Measurements from ENCODE around the gene MUC2. TPM values are rescaled to one million over a fixed set of nuclear protein-coding genes. Genes with fewer than 3 reads are reported as not detected.

MUC2 gene
- total and polyA plus RNA-seq, 7 experiments from 2014 or later: not detected

- CTCF ChIA-PET: no interaction called here
- POLR2A ChIA-PET: no interaction called here
Observed at GRCh38 chr11:1055990-1056771, 18.5 kb upstream of the MUC2 start.

GRCh38 chr11:1057806-1058205, 16.9 kb upstream of the MUC2 start:
- DNase-seq (no peak), ATAC-seq (no peak)
- Histone ChIP-seq H3K27me3 (ENCODE audit: control insufficient read depth in 2 of 2, insufficient read depth in 2 of 2, low read length in 2 of 2) (no peaks in the 10 kb centered on the region), H3K27ac (ENCODE audit: low read depth, low read length) (no peak overlapping the region), H3K9me3 (ENCODE audit: control insufficient read depth in 2 of 3, low read length in 3 of 3) (no peaks in the 10 kb centered on the region), H3K4me3 (ENCODE audit: low read length) (no peak overlapping the region), H3K36me3 (ENCODE audit: control insufficient read depth in 2 of 3, insufficient read depth in 3 of 3, low read length in 3 of 3) (no peaks in the 10 kb centered on the region), H3K4me1 (ENCODE audit: control insufficient read depth in 2 of 2, insufficient read depth in 2 of 2, low read length in 2 of 2) (no peaks in the 10 kb centered on the region)
- intact Hi-C loops (cut with micrococcal nuclease): no loop called here
- ChIA-PET POLR2A (no interaction called here), CTCF (no interaction called here)
- H3K27ac Mint-ChIP-seq: no peak overlapping the region
- peaks cover 0 to 10% (median 3%) of the 10 kb centered on the region in 11 donors for H3K9me3 Mint-ChIP-seq
- H3K4me3 Mint-ChIP-seq: no peak overlapping the region
- peaks cover 0 to 4% (median 0%) of the 10 kb centered on the region in 5 donors for H3K36me3 Mint-ChIP-seq
- H3K27me3 Mint-ChIP-seq: peaks cover 4 to 20% (median 6%) of the 10 kb centered on the region in 5 donors
- peaks cover 0 to 9% (median 6%) of the 10 kb centered on the region in 7 donors for H3K4me1 Mint-ChIP-seq

More at GRCh38 chr11:1055990-1056771, 18.5 kb upstream of the MUC2 start:
- no peak for ATAC-seq
- Mint-ChIP-seq H3K4me1 (peaks cover 0 to under 1% (median 0%) of the 10 kb centered on the region in 7 donors), H3K9me3 (no peaks in the 10 kb centered on the region), H3K36me3 (no peaks in the 10 kb centered on the region), H3K27me3 (peaks cover 0 to 12% (median 4%) of the 10 kb centered on the region in 5 donors), H3K4me3 (no peak overlapping the region), H3K27ac (no peak overlapping the region)
- peak in 1 of 9 donors; percentile 5 for DNase-seq
- H3K27ac ChIP-seq (ENCODE audit: low read depth, low read length): no peak overlapping the region
- no peaks in the 10 kb centered on the region for H3K27me3 ChIP-seq (ENCODE audit: control insufficient read depth in 2 of 2, insufficient read depth in 2 of 2, low read length in 2 of 2)
- no peaks in the 10 kb centered on the region for H3K36me3 ChIP-seq (ENCODE audit: control insufficient read depth in 2 of 3, insufficient read depth in 3 of 3, low read length in 3 of 3)
- no peaks in the 10 kb centered on the region for H3K9me3 ChIP-seq (ENCODE audit: control insufficient read depth in 2 of 3, low read length in 3 of 3)
- no peak overlapping the region for H3K4me3 ChIP-seq (ENCODE audit: low read length)
- intact Hi-C loops (cut with micrococcal nuclease): no loop called here
- H3K4me1 ChIP-seq (ENCODE audit: control insufficient read depth in 2 of 2, insufficient read depth in 2 of 2, low read length in 2 of 2): no peaks in the 10 kb centered on the region

GRCh38 chr11:1059759-1060158, 14.9 kb upstream of the MUC2 start:
- DNase-seq (no peak), ATAC-seq (no peak)
- H3K36me3 ChIP-seq (ENCODE audit: control insufficient read depth in 2 of 3, insufficient read depth in 3 of 3, low read length in 3 of 3): no peaks in the 10 kb centered on the region
- peaks cover 0 to 22% (median 16%) of the 10 kb centered on the region in 7 donors for H3K4me1 Mint-ChIP-seq
- POLR2A ChIA-PET: no interaction called here
- no peak overlapping the region for H3K4me3 Mint-ChIP-seq
- peaks cover 0 to 10% (median 3%) of the 10 kb centered on the region in 11 donors for H3K9me3 Mint-ChIP-seq
- H3K4me3 ChIP-seq (ENCODE audit: low read length): no peak overlapping the region
- peaks cover 0 to 4% (median 0%) of the 10 kb centered on the region in 5 donors for H3K36me3 Mint-ChIP-seq
- CTCF ChIA-PET: no interaction called here
- H3K4me1 ChIP-seq (ENCODE audit: control insufficient read depth in 2 of 2, insufficient read depth in 2 of 2, low read length in 2 of 2): no peaks in the 10 kb centered on the region
- H3K9me3 ChIP-seq (ENCODE audit: control insufficient read depth in 2 of 3, low read length in 3 of 3): no peaks in the 10 kb centered on the region
- H3K27ac Mint-ChIP-seq: no peak overlapping the region
- intact Hi-C loops (cut with micrococcal nuclease): no loop called here
- no peaks in the 10 kb centered on the region for H3K27me3 ChIP-seq (ENCODE audit: control insufficient read depth in 2 of 2, insufficient read depth in 2 of 2, low read length in 2 of 2)
- peaks cover 4 to 20% (median 10%) of the 10 kb centered on the region in 5 donors for H3K27me3 Mint-ChIP-seq
- no peak overlapping the region for H3K27ac ChIP-seq (ENCODE audit: low read depth, low read length)

- peaks cover 0 to 22% (median 16%) of the 10 kb centered on the region in 7 donors for H3K4me1 Mint-ChIP-seq
- ChIA-PET CTCF (no interaction called here), POLR2A (no interaction called here)
- H3K4me3 Mint-ChIP-seq: no peak overlapping the region
- no peak overlapping the region for H3K27ac Mint-ChIP-seq
- H3K36me3 Mint-ChIP-seq: peaks cover 0 to 4% (median 0%) of the 10 kb centered on the region in 5 donors
- Histone ChIP-seq H3K36me3 (ENCODE audit: control insufficient read depth in 2 of 3, insufficient read depth in 3 of 3, low read length in 3 of 3) (no peaks in the 10 kb centered on the region), H3K27me3 (ENCODE audit: control insufficient read depth in 2 of 2, insufficient read depth in 2 of 2, low read length in 2 of 2) (no peaks in the 10 kb centered on the region), H3K4me1 (ENCODE audit: control insufficient read depth in 2 of 2, insufficient read depth in 2 of 2, low read length in 2 of 2) (no peaks in the 10 kb centered on the region), H3K4me3 (ENCODE audit: low read length) (no peak overlapping the region), H3K9me3 (ENCODE audit: control insufficient read depth in 2 of 3, low read length in 3 of 3) (no peaks in the 10 kb centered on the region), H3K27ac (ENCODE audit: low read depth, low read length) (no peak overlapping the region)
- peaks cover 4 to 20% (median 10%) of the 10 kb centered on the region in 5 donors for H3K27me3 Mint-ChIP-seq
- peaks cover 0 to 10% (median 3%) of the 10 kb centered on the region in 11 donors for H3K9me3 Mint-ChIP-seq
- DNase-seq (peak in 1 of 9 donors; percentile 3), ATAC-seq (no peak)
- intact Hi-C loops (cut with micrococcal nuclease): no loop called here
Observed at GRCh38 chr11:1060410-1060809, 14.3 kb upstream of the MUC2 start.

- no peak for ATAC-seq
- H3K27ac ChIP-seq (ENCODE audit: low read depth, low read length): no peak overlapping the region
- Mint-ChIP-seq H3K9me3 (peaks cover 0 to 10% (median 3%) of the 10 kb centered on the region in 11 donors), H3K36me3 (peaks cover 0 to 4% (median 0%) of the 10 kb centered on the region in 5 donors), H3K4me1 (peaks cover 0 to 22% (median 16%) of the 10 kb centered on the region in 7 donors), H3K27me3 (peaks cover 4 to 26% (median 16%) of the 10 kb centered on the region in 5 donors), H3K4me3 (no peak overlapping the region), H3K27ac (no peak overlapping the region)
- no peak for DNase-seq
- POLR2A ChIA-PET: no interaction called here
- H3K27me3 ChIP-seq (ENCODE audit: control insufficient read depth in 2 of 2, insufficient read depth in 2 of 2, low read length in 2 of 2): no peaks in the 10 kb centered on the region
- H3K9me3 ChIP-seq (ENCODE audit: control insufficient read depth in 2 of 3, low read length in 3 of 3): no peaks in the 10 kb centered on the region
- no peak overlapping the region for H3K4me3 ChIP-seq (ENCODE audit: low read length)
- CTCF ChIA-PET: no interaction called here
- H3K36me3 ChIP-seq (ENCODE audit: control insufficient read depth in 2 of 3, insufficient read depth in 3 of 3, low read length in 3 of 3): no peaks in the 10 kb centered on the region
- no peaks in the 10 kb centered on the region for H3K4me1 ChIP-seq (ENCODE audit: control insufficient read depth in 2 of 2, insufficient read depth in 2 of 2, low read length in 2 of 2)
- intact Hi-C loops (cut with micrococcal nuclease): no loop called here
Observed at GRCh38 chr11:1060852-1061616, 13.6 kb upstream of the MUC2 start.

- H3K4me1 ChIP-seq (ENCODE audit: control insufficient read depth in 2 of 2, insufficient read depth in 2 of 2, low read length in 2 of 2): no peaks in the 10 kb centered on the region
- peaks cover 0 to 22% (median 16%) of the 10 kb centered on the region in 7 donors for H3K4me1 Mint-ChIP-seq
- H3K4me3 Mint-ChIP-seq: peak overlapping the region in 1 of 10 donors; percentile 7
- ATAC-seq (no peak), DNase-seq (no peak)
- H3K36me3 ChIP-seq (ENCODE audit: control insufficient read depth in 2 of 3, insufficient read depth in 3 of 3, low read length in 3 of 3): no peaks in the 10 kb centered on the region
- peaks cover 0 to 4% (median 0%) of the 10 kb centered on the region in 5 donors for H3K36me3 Mint-ChIP-seq
- H3K27me3 ChIP-seq (ENCODE audit: control insufficient read depth in 2 of 2, insufficient read depth in 2 of 2, low read length in 2 of 2): no peaks in the 10 kb centered on the region
- no peak overlapping the region for H3K27ac Mint-ChIP-seq
- ChIA-PET POLR2A (no interaction called here), CTCF (no interaction called here)
- peaks cover 0 to 10% (median 3%) of the 10 kb centered on the region in 11 donors for H3K9me3 Mint-ChIP-seq
- H3K4me3 ChIP-seq (ENCODE audit: low read length): no peak overlapping the region
- no peak overlapping the region for H3K27ac ChIP-seq (ENCODE audit: low read depth, low read length)
- H3K27me3 Mint-ChIP-seq: peaks cover 11 to 35% (median 18%) of the 10 kb centered on the region in 5 donors
- intact Hi-C loops (cut with micrococcal nuclease): no loop called here
- H3K9me3 ChIP-seq (ENCODE audit: control insufficient read depth in 2 of 3, low read length in 3 of 3): no peaks in the 10 kb centered on the region
Observed at GRCh38 chr11:1062075-1062820, 12.4 kb upstream of the MUC2 start.
